K562 (cell line): ENCODE data around the gene MAPK8IP2. TPM values are rescaled to one million over a fixed set of nuclear protein-coding genes. Genes with fewer than 3 reads are reported as not detected.
A peak's percentile ranks its signal among the peaks of the same experiment; 100 is the strongest.

Source experiments
- ETV6 ChIP-seq, 3 experiments: fragments of 150-350 bp in 1 of 3; sonication (generic) in 1 of 3; formaldehyde crosslinking in 1 of 3; IDR thresholded peaks; 2 replicates each; pipeline versions ENCODE4 v1.6.1 to v1.8.0; 2014 to 2022; ENCODE audit warnings: borderline replicate concordance in 2 of 3, low read depth in 2 of 3, antibody characterized with exemption in 1 of 3, low read length in 1 of 3, mild to moderate bottlenecking in 1 of 3, missing genetic modification reagents in 1 of 3
- L3MBTL2 ChIP-seq: fragments of 450-650 bp; IDR thresholded peaks from 2 replicates; pipeline ENCODE4 v1.6.1; 2016; ENCODE audit warnings: mild to moderate bottlenecking, moderate library complexity
- PHF8 ChIP-seq: fragments of 200-600 bp; sonication (generic); IDR thresholded peaks from 2 replicates; pipeline ENCODE4 v1.6.1; 2012; ENCODE audit warnings: mixed run types, mild to moderate bottlenecking, inconsistent platforms, low read length, moderate library complexity, borderline replicate concordance
- RBFOX2 ChIP-seq: fragments of 200-400 bp; formaldehyde crosslinking; IDR thresholded peaks from 2 replicates; pipeline ENCODE4 v1.6.1; 2017; ENCODE audit warnings: low read depth, mild to moderate bottlenecking, low read length, moderate library complexity
- ZBTB1 ChIP-seq: sonication (generic); formaldehyde crosslinking; IDR thresholded peaks from 2 replicates; pipeline ENCODE4 v1.8.1; 2023; ENCODE audit warnings: missing genetic modification reagents, low read depth, mild to moderate bottlenecking, borderline replicate concordance
- ZBTB11 ChIP-seq, 3 experiments: fragments of 200-800 bp in 1 of 3; fragments of 250-450 bp in 1 of 3; fragments of 450-650 bp in 1 of 3; sonication (Bioruptor Pico) in 1 of 3; sonication (Bioruptor generic) in 1 of 3; formaldehyde crosslinking in 1 of 3; IDR thresholded peaks; 2 replicates each; pipeline versions ENCODE4 v1.6.1 to v1.8.0; 2016 to 2022; ENCODE audit warnings: mild to moderate bottlenecking in 2 of 3, missing genetic modification characterization in 2 of 3, missing compliant biosample characterization in 1 of 3, moderate library complexity in 1 of 3
- ZFP36 ChIP-seq: fragments of 150-350 bp; IDR thresholded peaks from 2 replicates; pipeline ENCODE4 v1.6.1; 2018; ENCODE audit warnings: low read length, low read depth; ENCODE audit not compliant: partially characterized antibody
- ZFP91 ChIP-seq: sonication (generic); formaldehyde crosslinking; IDR thresholded peaks from 2 replicates; pipeline ENCODE4 v1.8.0; 2022; ENCODE audit warnings: mild to moderate bottlenecking, missing genetic modification reagents
- ZNF24 ChIP-seq: fragments of 450-650 bp; IDR thresholded peaks from 2 replicates; pipeline ENCODE4 v1.6.1; 2016
- ZNF518B ChIP-seq: fragments of 250-450 bp; sonication (Bioruptor Pico); IDR thresholded peaks from 2 replicates; pipeline ENCODE4 v1.5.0; 2021; ENCODE audit warnings: mild to moderate bottlenecking, moderate library complexity
- ZNF639 ChIP-seq, 2 experiments: fragments of 200-800 bp in 1 of 2; sonication (Bioruptor generic) in 1 of 2; sonication (generic) in 1 of 2; formaldehyde crosslinking in 1 of 2; IDR thresholded peaks in 1 of 2; conservative IDR thresholded peaks in 1 of 2; 2 replicates each; pipeline versions ENCODE4 v1.5.0 to v1.6.1; 2016 to 2020; ENCODE audit warnings: missing compliant biosample characterization in 1 of 2, missing genetic modification characterization in 1 of 2, missing genetic modification reagents in 1 of 2
- ZNF766 ChIP-seq: fragments of 200-800 bp; sonication (Bioruptor generic); conservative IDR thresholded peaks from 2 replicates; pipeline ENCODE4 v1.6.1; 2016; ENCODE audit warnings: missing genetic modification characterization, missing compliant biosample characterization
- polyA plus RNA-seq, 8 experiments: library from polyadenylated mRNA; depleted of rRNA in 4 of 8; stranded (reverse) in 5 of 8; unstranded in 3 of 8; fragments of >200 nt; fragmentation: Nextera tagmentation in 2 of 8; fragmentation: Illumina TruSeq in 1 of 8; extraction: Ambion mirVana in 2 of 8; extraction: Trizol in 1 of 8; gene quantifications; 2 replicates each; pipeline versions ENCODE4 v1.2.1 to v1.2.3, GENCODE V29; 2011 to 2014; ENCODE audit warnings: inconsistent platforms in 1 of 8, missing spikeins in 1 of 8
- total RNA-seq, 7 experiments: library from RNA; depleted of rRNA in 6 of 7; stranded (reverse); fragments of >200 nt in 6 of 7; fragmentation: Illumina TruSeq in 2 of 7; extraction: Trizol in 2 of 7; gene quantifications; 2 replicates each; pipeline versions ENCODE4 v1.2.1 to v1.2.3, GENCODE V29; 2011 to 2021; ENCODE audit warnings: low replicate concordance in 1 of 7

MAPK8IP2 gene
- total and polyA plus RNA-seq, 9 of the 15 experiments (the other 6 are each of a cell fraction or from before 2014, with no cell fraction given), result 0.01 to 0.47 (median 0.07) TPM; not detected in 2

- TF ChIP-seq ZNF518B (CRISPR knock-in tag) (no peak), ZNF639 (CRISPR knock-in tag; conservative IDR thresholded peaks at IDR 0.05 in 1 of 2, IDR thresholded peaks at IDR 0.05 in 1 of 2) (0 out of 4 replicates have a peak, but pooled peaks of 1 of the 2 experiments have one; percentile 23), ZBTB11 (CRISPR knock-in tag; IDR thresholded peaks at IDR 0.05) (peak in 1 of 3 experiments; percentile 68; a peak in 2 of 6 replicates), ZNF24 (no peak), ZBTB1 (peak; percentile 59; the same call in 1 of the 2 replicates), ZNF766 (CRISPR knock-in tag) (0 out of 2 replicates have a peak, but pooled peaks have one; percentile 20), ETV6 (IDR thresholded peaks at IDR 0.05; ENCODE audit: borderline replicate concordance in 1 of 2, low read depth in 2 of 2, low read length in 1 of 2) (no peak), ETV6 (CRISPR knock-in tag; IDR thresholded peaks at IDR 0.05; ENCODE audit: borderline replicate concordance) (no peak), PHF8 (peak; percentile 71; the same call in 1 of the 2 replicates), RBFOX2 (peak; percentile 63), ZFP36 (no peak), L3MBTL2 (peak; percentile 70), ZFP91 (CRISPR knock-in tag) (no peak)
Observed at GRCh38 chr22:50627642-50628542, 27.3 kb downstream of the MAPK8IP2 start, which contains the start of gene ARSA (continued).
